GM12892 (cell line): Measurements from ENCODE around the gene CEP350.

Experiments used
- POLR2A ChIP-seq: IDR thresholded peaks from 2 replicates; pipeline ENCODE4 v1.6.1; 2011; ENCODE audit warnings: low read depth, low read length, control low read depth
- POLR2AphosphoS5 ChIP-seq: IDR thresholded peaks from 2 replicates; pipeline ENCODE4 v1.6.1; 2011; ENCODE audit warnings: low read depth, low read length, control low read depth
- TAF1 ChIP-seq: IDR thresholded peaks from 2 replicates; pipeline ENCODE4 v1.6.1; 2011; ENCODE audit warnings: low read depth, mild to moderate bottlenecking, control low read depth, low read length, borderline replicate concordance

DNA sequence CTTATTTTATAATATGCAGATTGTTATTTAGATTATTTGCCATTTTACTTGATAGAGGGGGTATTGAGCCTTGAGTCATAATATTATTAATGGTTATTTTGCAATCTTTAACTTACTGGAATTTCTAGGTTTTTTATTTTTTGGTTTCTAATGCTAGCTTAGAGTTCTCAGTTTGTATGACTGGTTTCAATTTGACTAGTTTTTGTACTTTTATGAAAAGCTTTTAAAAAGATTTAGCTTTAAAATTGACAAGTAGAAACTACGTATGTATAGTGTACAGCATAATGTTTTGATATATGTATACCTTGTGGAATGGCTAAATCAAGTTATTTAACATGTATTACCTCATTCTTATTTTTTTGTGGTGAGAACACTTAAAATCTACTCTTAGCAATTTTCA is 41.5 kb downstream of the CEP350 start:
- no peak for TF ChIP-seq POLR2A
- TF ChIP-seq TAF1 = no peak
- no peak for TF ChIP-seq POLR2AphosphoS5
